ENCODE data around the gene ARHGAP25.

The ARHGAP25 gene

GRCh38 chr2:68696554-68696953, 38.1 kb upstream of the ARHGAP25 start:
- TF ChIP-seq EZH2 (IDR thresholded peaks at IDR 0.05) (no peak), POLR2AphosphoS5 (IDR thresholded peaks at IDR 0.05; ENCODE audit: borderline replicate concordance, low read depth, low read length) (no peak), FOXP2 (optimal IDR thresholded peaks at IDR 0.05; ENCODE audit: control extremely low read depth, extremely low read length, insufficient read depth) (no peak)
- Histone ChIP-seq H3K9ac (ENCODE audit: insufficient read length) (no peak overlapping the region), H3K4me3 (no peak overlapping the region), H3K27ac (no peak overlapping the region), H3K9me3 (ENCODE audit: low read depth, low read length) (peaks cover 4% of the 10 kb centered on the region; the same call in 1 of the 2 replicates), H3K36me3 (ENCODE audit: insufficient read depth, low read length) (no peaks in the 10 kb centered on the region)
- no peak for DNase-seq (ENCODE audit: low read depth, low spot score)

GRCh38 chr2:68698567-68699377, 35.8 kb upstream of the ARHGAP25 start:
- Histone ChIP-seq H3K9me3 (ENCODE audit: low read depth, low read length) (peaks cover 4% of the 10 kb centered on the region; the same call in 1 of the 2 replicates), H3K36me3 (ENCODE audit: insufficient read depth, low read length) (no peaks in the 10 kb centered on the region), H3K9ac (ENCODE audit: insufficient read length) (no peak overlapping the region), H3K27ac (no peak overlapping the region), H3K4me3 (no peak overlapping the region)
- DNase-seq (ENCODE audit: low read depth, low spot score) = no peak
- TF ChIP-seq POLR2AphosphoS5 (IDR thresholded peaks at IDR 0.05; ENCODE audit: borderline replicate concordance, low read depth, low read length) = no peak
- no peak for TF ChIP-seq FOXP2 (optimal IDR thresholded peaks at IDR 0.05; ENCODE audit: control extremely low read depth, extremely low read length, insufficient read depth)
- no peak for TF ChIP-seq EZH2 (IDR thresholded peaks at IDR 0.05)

- H3K9me3 ChIP-seq (ENCODE audit: low read depth, low read length) = peaks cover 4% of the 10 kb centered on the region; the same call in 1 of the 2 replicates
- H3K4me3 ChIP-seq = no peak overlapping the region
- no peaks in the 10 kb centered on the region for H3K36me3 ChIP-seq (ENCODE audit: insufficient read depth, low read length)
- no peak overlapping the region for H3K9ac ChIP-seq (ENCODE audit: insufficient read length)
- no peak for DNase-seq (ENCODE audit: low read depth, low spot score)
- no peak overlapping the region for H3K27ac ChIP-seq
- TF ChIP-seq EZH2 (IDR thresholded peaks at IDR 0.05) = no peak
- no peak for TF ChIP-seq FOXP2 (optimal IDR thresholded peaks at IDR 0.05; ENCODE audit: control extremely low read depth, extremely low read length, insufficient read depth)
- TF ChIP-seq POLR2AphosphoS5 (IDR thresholded peaks at IDR 0.05; ENCODE audit: borderline replicate concordance, low read depth, low read length) = no peak
These were observed 34.1 kb upstream of the ARHGAP25 start for GRCh38 chr2:68700560-68700959.

GRCh38 chr2:68706637-68707036, 28.0 kb upstream of the ARHGAP25 start:
- H3K36me3 ChIP-seq (ENCODE audit: insufficient read depth, low read length) = no peaks in the 10 kb centered on the region
- H3K4me3 ChIP-seq = no peak overlapping the region
- TF ChIP-seq FOXP2 (optimal IDR thresholded peaks at IDR 0.05; ENCODE audit: control extremely low read depth, extremely low read length, insufficient read depth) (no peak), POLR2AphosphoS5 (IDR thresholded peaks at IDR 0.05; ENCODE audit: borderline replicate concordance, low read depth, low read length) (no peak), EZH2 (IDR thresholded peaks at IDR 0.05) (no peak)
- H3K27ac ChIP-seq = no peak overlapping the region
- DNase-seq (ENCODE audit: low read depth, low spot score) = no peak
- H3K9me3 ChIP-seq (ENCODE audit: low read depth, low read length) = no peaks in the 10 kb centered on the region
- no peak overlapping the region for H3K9ac ChIP-seq (ENCODE audit: insufficient read length)

- TF ChIP-seq EZH2 (IDR thresholded peaks at IDR 0.05) = no peak
- TF ChIP-seq FOXP2 (optimal IDR thresholded peaks at IDR 0.05; ENCODE audit: control extremely low read depth, extremely low read length, insufficient read depth) = no peak
- no peak for TF ChIP-seq POLR2AphosphoS5 (IDR thresholded peaks at IDR 0.05; ENCODE audit: borderline replicate concordance, low read depth, low read length)
- no peak overlapping the region for H3K4me3 ChIP-seq
- DNase-seq (ENCODE audit: low read depth, low spot score) = no peak
- no peaks in the 10 kb centered on the region for H3K9me3 ChIP-seq (ENCODE audit: low read depth, low read length)
- no peak overlapping the region for H3K9ac ChIP-seq (ENCODE audit: insufficient read length)
- no peak overlapping the region for H3K27ac ChIP-seq
- H3K36me3 ChIP-seq (ENCODE audit: insufficient read depth, low read length) = no peaks in the 10 kb centered on the region
These were observed 26.0 kb upstream of the ARHGAP25 start for GRCh38 chr2:68708629-68709028.

- no peak for TF ChIP-seq EZH2 (IDR thresholded peaks at IDR 0.05)
- TF ChIP-seq FOXP2 (optimal IDR thresholded peaks at IDR 0.05; ENCODE audit: control extremely low read depth, extremely low read length, insufficient read depth) = no peak
- no peak for TF ChIP-seq POLR2AphosphoS5 (IDR thresholded peaks at IDR 0.05; ENCODE audit: borderline replicate concordance, low read depth, low read length)
- Histone ChIP-seq H3K9ac (ENCODE audit: insufficient read length) (no peak overlapping the region), H3K27ac (no peak overlapping the region), H3K36me3 (ENCODE audit: insufficient read depth, low read length) (no peaks in the 10 kb centered on the region), H3K4me3 (peak overlapping the region; percentile 53), H3K9me3 (ENCODE audit: low read depth, low read length) (no peaks in the 10 kb centered on the region)
- DNase-seq (ENCODE audit: low read depth, low spot score) = no peak
These were observed 25.1 kb upstream of the ARHGAP25 start for GRCh38 chr2:68709421-68709911.

- Histone ChIP-seq H3K36me3 (ENCODE audit: insufficient read depth, low read length) (no peaks in the 10 kb centered on the region), H3K27ac (no peak overlapping the region), H3K9me3 (ENCODE audit: low read depth, low read length) (no peaks in the 10 kb centered on the region), H3K9ac (ENCODE audit: insufficient read length) (no peak overlapping the region), H3K4me3 (no peak overlapping the region)
- TF ChIP-seq EZH2 (IDR thresholded peaks at IDR 0.05) = no peak
- no peak for TF ChIP-seq FOXP2 (optimal IDR thresholded peaks at IDR 0.05; ENCODE audit: control extremely low read depth, extremely low read length, insufficient read depth)
- TF ChIP-seq POLR2AphosphoS5 (IDR thresholded peaks at IDR 0.05; ENCODE audit: borderline replicate concordance, low read depth, low read length) = no peak
- no peak for DNase-seq (ENCODE audit: low read depth, low spot score)
These were observed 24.3 kb upstream of the ARHGAP25 start for GRCh38 chr2:68710336-68710735.

- no peak for DNase-seq (ENCODE audit: low read depth, low spot score)
- H3K4me3 ChIP-seq = no peak overlapping the region
- no peaks in the 10 kb centered on the region for H3K9me3 ChIP-seq (ENCODE audit: low read depth, low read length)
- TF ChIP-seq FOXP2 (optimal IDR thresholded peaks at IDR 0.05; ENCODE audit: control extremely low read depth, extremely low read length, insufficient read depth) = no peak
- no peak for TF ChIP-seq POLR2AphosphoS5 (IDR thresholded peaks at IDR 0.05; ENCODE audit: borderline replicate concordance, low read depth, low read length)
- TF ChIP-seq EZH2 (IDR thresholded peaks at IDR 0.05) = no peak
- H3K27ac ChIP-seq = no peak overlapping the region
- H3K9ac ChIP-seq (ENCODE audit: insufficient read length) = no peak overlapping the region
- no peaks in the 10 kb centered on the region for H3K36me3 ChIP-seq (ENCODE audit: insufficient read depth, low read length)
These were observed 23.9 kb upstream of the ARHGAP25 start for GRCh38 chr2:68710756-68711155.

Data from SK-N-MC (cell line).